ENCODE measurements around the gene IGHMBP2. TPM values are rescaled to one million over a fixed set of nuclear protein-coding genes. Genes with fewer than 3 reads are reported as not detected.

IGHMBP2 gene
- polyA plus RNA-seq, 1 donor from 2014 or later, result 9.5 TPM

GRCh38 chr11:68911731-68912130 lies 8.0 kb downstream of the IGHMBP2 start:
- Histone ChIP-seq H2AFZ (ENCODE audit: low read depth, low read length) (no peak overlapping the region), H3K27ac (ENCODE audit: low read length) (no peak overlapping the region), H3K36me3 (ENCODE audit: insufficient read depth, low read length) (no peaks in the 10 kb centered on the region), H3K27me3 (ENCODE audit: insufficient read depth, low read depth, low read length) (no peaks in the 10 kb centered on the region), H3K9ac (ENCODE audit: low read length) (no peak overlapping the region), H3F3A (ENCODE audit: insufficient read depth, low read length, poor library complexity, severe bottlenecking) (no peaks in the 10 kb centered on the region), H3K9me2 (ENCODE audit: insufficient read depth, low read length) (no peaks in the 10 kb centered on the region), H3K4me3 (ENCODE audit: low read length) (no peak overlapping the region), H4K20me1 (ENCODE audit: insufficient read depth) (no peaks in the 10 kb centered on the region), H3K79me2 (replicated peaks; ENCODE audit: insufficient read depth, low read length) (no peaks in the 10 kb centered on the region), H3K4me2 (ENCODE audit: low read length) (no peak overlapping the region), H3K9me3 (ENCODE audit: low read length) (no peaks in the 10 kb centered on the region)
- TF ChIP-seq MXI1 (conservative IDR thresholded peaks at IDR 0.05; ENCODE audit: poor library complexity, severe bottlenecking) (no peak), POLR2AphosphoS5 (IDR thresholded peaks at IDR 0.05) (no peak), TAF1 (IDR thresholded peaks at IDR 0.05; ENCODE audit: low read depth) (no peak), EP300 (conservative IDR thresholded peaks at IDR 0.05; ENCODE audit: poor library complexity, severe bottlenecking) (no peak), SMC3 (conservative IDR thresholded peaks at IDR 0.05; ENCODE audit: poor library complexity) (no peak), EZH2 (IDR thresholded peaks at IDR 0.05; ENCODE audit: borderline replicate concordance, insufficient read depth, low read length, poor library complexity, severe bottlenecking) (no peak), RAD21 (conservative IDR thresholded peaks at IDR 0.05) (no peak), CTCF (IDR thresholded peaks at IDR 0.05; ENCODE audit: poor library complexity, severe bottlenecking) (no peak), REST (IDR thresholded peaks at IDR 0.05; ENCODE audit: borderline replicate concordance) (no peak)

GRCh38 chr11:68912254-68912653 lies 8.6 kb downstream of the IGHMBP2 start:
- Histone ChIP-seq H3K9me2 (ENCODE audit: insufficient read depth, low read length) (no peaks in the 10 kb centered on the region), H3K9me3 (ENCODE audit: low read length) (no peaks in the 10 kb centered on the region), H3K79me2 (replicated peaks; ENCODE audit: insufficient read depth, low read length) (no peaks in the 10 kb centered on the region), H3F3A (ENCODE audit: insufficient read depth, low read length, poor library complexity, severe bottlenecking) (no peaks in the 10 kb centered on the region), H4K20me1 (ENCODE audit: insufficient read depth) (no peaks in the 10 kb centered on the region), H3K4me3 (ENCODE audit: low read length) (no peak overlapping the region), H3K36me3 (ENCODE audit: insufficient read depth, low read length) (no peaks in the 10 kb centered on the region), H2AFZ (ENCODE audit: low read depth, low read length) (no peak overlapping the region), H3K9ac (ENCODE audit: low read length) (no peak overlapping the region), H3K27ac (ENCODE audit: low read length) (no peak overlapping the region), H3K4me2 (ENCODE audit: low read length) (no peak overlapping the region), H3K27me3 (ENCODE audit: insufficient read depth, low read depth, low read length) (no peaks in the 10 kb centered on the region)
- TF ChIP-seq RAD21 (conservative IDR thresholded peaks at IDR 0.05) (no peak), TAF1 (IDR thresholded peaks at IDR 0.05; ENCODE audit: low read depth) (no peak), EP300 (conservative IDR thresholded peaks at IDR 0.05; ENCODE audit: poor library complexity, severe bottlenecking) (no peak), POLR2AphosphoS5 (IDR thresholded peaks at IDR 0.05) (no peak), MXI1 (conservative IDR thresholded peaks at IDR 0.05; ENCODE audit: poor library complexity, severe bottlenecking) (no peak), CTCF (IDR thresholded peaks at IDR 0.05; ENCODE audit: poor library complexity, severe bottlenecking) (no peak), REST (IDR thresholded peaks at IDR 0.05; ENCODE audit: borderline replicate concordance) (no peak), EZH2 (IDR thresholded peaks at IDR 0.05; ENCODE audit: borderline replicate concordance, insufficient read depth, low read length, poor library complexity, severe bottlenecking) (no peak)

Measured in neural cell (in vitro differentiated cells).